DMS53 (cell line): ENCODE results near the gene ZFYVE28.

Source experiments
- DNase-seq: peaks from one replicate; lab custom pipeline; 2025; lab: John Stamatoyannopoulos, UW

Gene ZFYVE28

DNA sequence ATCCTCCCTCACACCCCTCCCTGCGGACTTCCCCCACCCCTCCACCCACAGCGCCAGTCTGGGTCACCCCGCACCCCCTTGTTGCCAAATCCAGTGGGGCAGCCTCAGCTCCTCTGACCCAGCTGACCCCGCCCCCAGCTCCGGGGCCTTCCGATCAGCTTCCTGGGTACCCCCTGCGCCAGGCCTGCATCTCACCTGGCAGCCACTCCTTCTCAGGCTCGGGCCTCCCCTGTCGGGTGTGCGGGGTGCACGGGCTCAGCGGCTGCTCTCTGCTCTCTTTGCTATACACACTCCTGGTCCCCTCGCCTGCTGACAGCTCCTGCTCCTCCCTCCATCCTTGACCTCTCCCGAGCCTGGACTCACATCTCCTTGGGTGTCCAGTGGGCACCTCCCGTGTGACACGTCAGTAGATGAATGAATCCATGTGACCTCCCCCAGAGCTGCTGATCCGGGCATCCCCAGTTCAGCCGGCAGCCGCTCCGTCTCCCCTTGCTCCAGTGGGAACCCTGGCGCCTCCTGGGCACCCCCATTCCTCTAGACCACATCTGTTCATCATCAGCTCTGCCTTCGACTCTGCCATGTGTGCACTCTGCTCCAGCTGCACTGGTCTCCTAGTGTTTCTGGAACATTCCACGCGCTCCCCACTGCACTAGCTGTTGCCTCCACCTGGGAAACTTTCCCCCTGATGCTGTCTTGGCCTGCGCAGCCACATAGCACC lies 10.2 kb upstream of the ZFYVE28 start:
- no peak for DNase-seq

DNA sequence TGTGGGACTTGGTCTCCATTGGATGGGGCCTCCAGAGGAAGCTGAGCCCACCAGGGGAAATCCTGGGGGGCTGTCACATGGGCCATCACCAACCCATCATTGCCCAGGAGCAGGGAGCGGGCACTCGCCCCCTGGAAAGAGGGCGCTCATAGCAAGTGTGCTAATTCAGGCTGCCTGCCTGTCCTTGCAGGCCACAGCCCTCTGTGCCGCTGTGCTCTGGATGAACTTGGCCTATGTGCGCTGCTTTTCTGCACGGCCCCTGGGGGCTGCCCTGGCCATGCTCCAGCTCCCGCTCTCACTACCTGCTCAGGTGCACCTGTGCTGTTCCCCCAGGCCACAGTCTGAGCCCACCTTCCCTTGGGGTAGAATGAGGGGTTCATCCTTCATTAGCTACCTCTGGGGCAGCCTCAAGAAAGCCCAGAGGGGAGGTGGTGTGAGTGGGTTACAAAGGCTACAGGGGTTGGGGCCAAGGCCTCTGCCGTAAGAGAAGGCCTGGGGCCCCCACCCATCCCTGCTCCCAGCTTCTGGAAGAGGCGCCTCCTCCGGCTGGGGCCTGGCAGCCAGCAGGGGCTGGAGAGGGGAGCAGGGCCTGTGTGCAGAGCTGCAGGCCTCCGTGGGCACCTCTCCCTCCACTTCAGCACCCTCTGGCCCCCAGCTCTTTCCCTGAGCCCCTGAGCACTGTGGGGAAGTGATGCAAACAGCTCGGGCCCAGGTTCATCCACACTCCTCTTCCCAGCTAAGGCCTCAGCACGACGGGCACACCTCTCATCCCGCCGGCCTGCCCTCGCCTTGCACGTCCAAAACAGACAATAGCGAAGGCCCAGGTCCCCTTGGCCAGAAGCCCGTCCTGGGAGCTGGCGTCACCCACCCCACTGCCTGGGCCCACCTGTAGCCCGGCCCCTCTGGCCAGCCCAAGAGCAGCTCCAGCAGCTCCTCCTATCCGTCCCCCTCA lies 9.2 kb upstream of the ZFYVE28 start:
- no peak for DNase-seq

DNA sequence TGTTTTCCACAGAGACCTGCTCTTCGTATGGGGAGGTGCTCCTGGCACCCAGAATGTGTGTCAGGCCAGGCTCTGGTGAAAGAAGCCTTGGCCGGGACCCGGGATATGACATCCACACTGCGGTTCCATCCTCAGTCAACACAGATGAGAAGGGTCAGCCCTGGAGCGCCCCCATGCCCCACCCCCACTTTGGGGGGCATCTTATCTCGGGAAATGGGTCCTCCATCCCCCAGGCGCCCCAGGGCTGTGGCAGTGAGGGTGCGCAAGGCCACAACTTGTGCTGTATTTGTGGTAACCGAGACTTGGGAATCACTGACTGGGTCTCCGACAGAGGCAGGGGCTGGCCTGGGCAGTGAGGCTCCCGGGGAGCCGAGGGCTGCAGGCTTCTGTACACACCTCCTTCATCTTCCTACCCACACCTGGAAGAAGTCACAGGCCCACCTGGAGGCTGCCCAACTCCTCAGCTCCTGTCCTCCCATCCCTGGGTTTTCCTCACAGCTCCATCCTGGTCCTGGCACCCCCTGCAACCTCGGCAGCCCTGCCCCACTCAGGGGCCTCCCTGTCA lies 8.3 kb upstream of the ZFYVE28 start:
- DNase-seq: no peak

DNA sequence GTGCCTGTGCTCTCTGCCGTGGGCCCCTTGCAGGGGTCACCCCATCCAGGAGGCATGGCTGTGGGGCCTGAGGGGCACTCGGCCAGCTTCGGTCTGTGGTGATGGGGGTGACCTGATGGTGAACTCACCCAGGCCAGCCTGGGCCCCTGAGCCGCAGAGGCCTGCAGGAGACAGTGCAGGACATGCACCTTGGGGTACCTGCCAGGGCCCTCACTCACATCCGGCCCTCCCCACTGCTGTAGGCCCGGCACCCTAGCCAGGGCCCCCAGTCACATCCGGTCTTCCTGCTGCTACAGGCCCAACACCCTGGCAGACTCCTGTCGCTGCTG lies 7.6 kb upstream of the ZFYVE28 start:
- DNase-seq: no peak

DNA sequence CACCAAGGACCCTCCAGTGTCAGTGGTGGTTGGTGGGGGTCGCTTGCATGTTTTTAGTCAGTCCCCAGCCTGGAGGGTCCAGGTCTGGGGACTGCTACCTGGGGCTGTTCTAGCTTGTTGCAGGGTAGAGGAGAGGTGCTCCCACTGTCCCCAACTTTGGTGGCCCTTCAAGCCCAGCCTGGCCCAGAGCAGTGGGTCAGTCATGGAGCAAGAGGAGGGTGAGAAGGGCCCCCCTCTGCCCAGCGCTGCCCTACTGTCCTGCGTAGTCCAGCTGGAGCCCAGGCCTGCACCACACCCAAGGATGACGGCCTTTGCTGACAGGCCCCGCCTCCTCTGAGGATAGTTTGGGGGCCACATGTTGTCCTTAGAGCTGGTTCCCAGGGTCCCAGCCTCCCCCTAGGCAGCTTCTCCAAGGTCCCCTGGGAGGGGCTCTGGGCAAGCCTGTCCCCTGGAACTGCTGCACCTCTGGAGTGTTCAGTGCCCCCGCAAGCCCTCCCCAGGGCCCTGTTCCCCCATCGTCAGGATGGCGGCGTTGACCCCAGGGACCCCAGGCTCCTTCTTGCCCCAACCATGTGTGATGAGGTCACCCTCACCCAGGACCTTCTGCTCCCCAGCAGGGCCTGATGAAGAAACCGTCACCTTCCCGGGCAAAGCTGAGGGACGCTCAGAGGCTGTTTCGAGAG lies 7.1 kb upstream of the ZFYVE28 start:
- no peak for DNase-seq

DNA sequence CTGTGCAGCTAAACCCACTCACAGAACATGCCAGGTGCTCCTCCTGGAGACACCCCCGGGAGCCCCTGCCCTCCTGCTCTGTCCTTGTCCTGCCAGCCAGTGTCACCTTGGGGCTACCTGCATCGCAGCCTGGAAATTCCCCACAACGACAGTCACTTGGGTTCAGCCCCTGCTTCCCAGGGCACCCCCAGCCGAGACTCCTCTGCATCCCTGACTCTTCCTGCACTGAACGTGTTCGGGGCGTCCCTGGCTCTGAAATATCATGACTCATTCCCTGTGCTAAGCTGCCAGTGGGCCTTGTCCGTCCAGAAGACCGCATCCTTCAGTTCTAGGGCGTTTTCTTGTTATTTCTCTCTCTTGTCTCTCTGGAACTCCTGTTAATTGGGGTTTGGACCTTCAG lies 6.1 kb upstream of the ZFYVE28 start:
- DNase-seq: no peak

DNA sequence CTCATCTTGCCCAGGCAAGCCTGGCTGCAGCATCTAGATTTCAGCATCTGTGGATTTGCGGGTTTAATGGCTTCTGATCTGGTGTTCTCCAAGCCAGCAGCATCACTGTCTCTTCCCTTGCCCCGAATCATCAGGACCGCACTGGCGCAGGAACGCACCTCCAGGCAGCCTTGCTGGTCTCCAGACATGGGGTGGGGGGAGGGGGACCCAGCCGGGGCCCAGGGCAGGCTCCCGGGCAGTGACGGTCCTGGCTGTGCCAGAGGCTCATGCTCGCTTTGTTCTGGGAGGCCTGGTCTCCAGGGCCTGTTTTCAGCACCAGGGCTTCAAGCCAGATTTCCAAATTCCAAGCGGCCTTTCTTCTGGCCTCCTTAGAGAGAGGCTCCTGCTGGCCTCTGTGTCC lies 5.2 kb upstream of the ZFYVE28 start:
- DNase-seq: no peak

DNA sequence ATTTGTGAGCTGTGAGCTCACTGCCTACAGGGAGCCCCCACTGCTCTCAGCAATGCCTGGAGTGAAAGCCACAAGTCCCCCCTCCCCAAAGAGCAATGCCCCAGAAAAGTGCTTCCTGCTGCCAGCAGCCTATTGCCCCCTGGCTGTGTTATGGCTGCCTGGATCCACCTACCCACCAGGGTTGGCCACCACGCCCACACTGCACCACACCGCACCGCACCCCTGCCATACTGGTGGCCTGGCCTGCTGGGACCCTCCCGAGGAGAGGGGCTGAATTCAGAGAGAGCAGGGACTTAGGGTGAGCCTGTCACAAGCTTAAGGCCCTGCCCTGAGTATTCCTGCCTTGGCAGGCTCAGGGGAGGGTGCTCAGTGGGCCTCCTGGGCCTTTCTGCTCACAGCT lies 4.6 kb upstream of the ZFYVE28 start:
- DNase-seq: no peak

DNA sequence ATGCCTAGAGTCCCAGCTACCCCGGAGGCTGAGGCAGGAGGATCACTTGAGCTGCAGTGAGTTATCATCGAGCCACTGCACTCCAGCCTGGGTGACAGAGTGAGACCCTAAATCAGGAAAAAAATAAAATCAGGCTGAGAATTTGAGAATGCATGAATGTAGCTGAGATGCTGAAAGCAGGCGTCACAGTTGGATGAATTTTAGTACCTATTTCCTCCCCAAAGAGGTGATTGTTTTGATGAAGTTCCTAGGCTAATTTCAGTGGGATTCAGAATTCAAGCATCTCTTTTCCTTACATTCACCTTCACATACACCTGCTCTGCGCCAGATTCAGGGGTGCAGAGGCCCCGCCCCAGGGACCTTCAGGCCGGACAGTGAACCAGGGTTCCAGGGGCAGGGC lies 3.5 kb upstream of the ZFYVE28 start:
- no peak for DNase-seq

DNA sequence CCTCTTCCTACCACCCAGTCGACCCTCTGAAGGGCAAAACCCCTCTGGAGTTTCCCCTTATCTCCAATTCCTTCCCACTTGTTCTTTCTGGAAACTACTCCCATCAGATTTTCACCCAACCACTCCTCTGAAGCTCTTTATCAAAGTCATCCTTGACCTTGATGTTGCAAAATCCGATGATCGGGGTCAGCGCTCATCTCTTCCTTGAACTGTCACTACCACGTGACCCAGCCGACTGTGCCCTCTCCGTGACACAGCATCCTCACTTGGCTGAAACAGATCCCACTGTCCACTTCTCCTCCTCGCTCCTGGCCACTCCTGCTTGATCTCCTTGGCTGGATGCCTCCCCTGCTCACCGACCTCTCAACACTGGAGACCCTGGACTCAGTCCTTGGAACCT lies 1.4 kb upstream of the ZFYVE28 start:
- DNase-seq: no peak

DNA sequence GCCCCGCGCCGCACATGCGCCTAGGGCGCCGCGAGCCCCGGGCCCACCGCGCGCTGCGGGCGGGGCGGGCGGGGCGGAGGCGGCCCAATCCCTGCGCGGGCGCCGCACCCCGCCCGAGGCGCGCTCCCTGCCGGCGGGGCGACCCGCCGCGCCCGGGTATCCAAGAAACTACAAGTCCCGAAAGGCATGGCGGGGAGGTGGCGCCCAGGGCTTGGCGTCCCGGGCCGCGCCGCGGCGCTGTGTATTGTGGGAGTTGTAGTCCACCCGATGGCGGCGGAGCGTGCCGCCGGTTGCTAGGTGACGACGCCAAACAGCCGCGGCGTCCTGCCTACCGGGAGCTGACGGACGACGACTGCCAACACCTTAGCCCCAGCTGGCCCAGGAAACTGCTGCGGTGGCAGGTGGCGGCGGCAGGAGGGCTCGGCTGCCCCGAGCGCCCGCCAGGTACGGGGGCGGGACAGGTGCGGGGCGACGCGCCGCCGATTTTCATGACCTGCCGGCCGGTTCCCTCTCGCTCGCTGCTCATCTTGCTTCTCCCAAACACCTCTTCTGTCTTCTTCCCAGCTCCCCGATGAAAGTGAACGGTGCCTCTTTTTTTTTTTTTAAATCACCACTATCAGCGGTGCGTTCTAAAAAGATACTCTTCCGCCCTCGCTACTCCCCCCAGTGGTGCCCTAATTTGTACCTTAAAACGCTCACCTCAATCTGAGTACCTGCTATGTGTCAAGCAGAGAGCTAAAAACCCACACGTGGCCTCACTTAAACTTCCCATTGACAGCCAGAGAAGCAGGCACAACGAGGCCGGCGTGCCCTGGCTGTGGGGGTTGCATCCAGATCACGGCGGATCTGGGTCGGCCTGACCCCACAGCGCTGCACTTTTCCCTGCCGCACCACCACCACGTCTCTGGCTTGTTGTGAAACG lies 466 bp upstream of the ZFYVE28 start, which contains the start of gene CFAP99:
Gene CFAP99 (plus strand): TSS at position 306 of the 922 bp plus-strand sequence.
- peak; percentile 100 for DNase-seq

DNA sequence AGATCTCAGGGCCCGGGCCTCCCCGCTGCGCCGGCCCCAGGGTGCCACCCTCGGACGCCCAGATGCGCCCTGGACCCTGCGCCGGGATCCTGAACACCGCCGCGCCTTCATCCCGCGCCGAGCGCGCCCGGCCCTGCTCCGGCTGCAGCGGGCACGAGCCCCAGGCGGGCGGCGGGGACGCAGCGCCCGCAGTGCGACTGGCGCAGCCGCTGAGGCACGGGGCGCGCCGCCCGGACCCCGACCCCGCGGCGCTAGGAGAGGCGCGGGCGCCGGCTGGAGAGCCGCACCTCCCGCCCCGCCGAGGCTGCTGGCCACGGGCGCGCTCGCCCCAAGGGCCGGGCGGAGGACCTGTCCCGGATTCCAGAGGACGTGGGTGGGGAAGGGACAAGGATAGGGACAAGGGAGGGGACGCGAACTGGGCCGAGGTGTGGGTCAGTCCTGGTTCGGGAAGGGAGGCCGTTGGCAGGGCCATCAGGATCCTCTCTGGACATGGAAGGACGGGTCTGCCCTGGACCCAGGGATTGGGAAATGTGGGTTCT lies 1.1 kb downstream of the ZFYVE28 start:
- peak; percentile 73 for DNase-seq

DNA sequence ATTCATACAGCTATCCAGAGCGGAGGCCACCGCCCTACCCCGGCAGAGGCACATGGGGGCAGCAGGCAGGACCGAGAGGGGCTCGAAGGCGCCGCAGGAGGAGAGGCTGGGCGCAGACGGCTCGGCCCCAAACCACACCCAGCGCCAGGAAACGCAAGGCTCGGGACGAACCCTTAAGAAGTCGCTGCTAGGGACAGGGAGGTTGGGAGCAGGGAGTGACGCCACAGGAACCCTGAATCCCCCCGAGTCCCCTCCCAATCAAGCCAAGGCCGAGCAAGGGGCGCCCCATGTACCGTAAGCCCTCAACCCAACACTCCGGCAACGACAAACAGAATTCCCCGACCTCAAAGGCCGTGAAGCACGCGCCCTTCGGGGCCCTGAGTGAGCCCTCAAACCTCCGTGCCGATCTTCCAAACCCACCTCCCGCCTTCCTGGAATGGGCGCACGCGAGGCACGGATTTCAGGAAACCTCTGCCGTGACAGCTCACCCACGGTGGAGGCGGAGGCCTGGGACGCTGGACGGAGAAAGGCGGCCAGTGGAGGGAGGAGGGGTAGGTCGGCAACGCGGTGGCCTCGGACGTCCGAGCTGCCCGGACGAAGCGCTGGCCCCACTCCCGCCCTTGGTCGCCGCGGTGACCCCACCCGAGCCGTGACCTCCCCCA lies 1.8 kb downstream of the ZFYVE28 start:
- DNase-seq: peak; percentile 61

DNA sequence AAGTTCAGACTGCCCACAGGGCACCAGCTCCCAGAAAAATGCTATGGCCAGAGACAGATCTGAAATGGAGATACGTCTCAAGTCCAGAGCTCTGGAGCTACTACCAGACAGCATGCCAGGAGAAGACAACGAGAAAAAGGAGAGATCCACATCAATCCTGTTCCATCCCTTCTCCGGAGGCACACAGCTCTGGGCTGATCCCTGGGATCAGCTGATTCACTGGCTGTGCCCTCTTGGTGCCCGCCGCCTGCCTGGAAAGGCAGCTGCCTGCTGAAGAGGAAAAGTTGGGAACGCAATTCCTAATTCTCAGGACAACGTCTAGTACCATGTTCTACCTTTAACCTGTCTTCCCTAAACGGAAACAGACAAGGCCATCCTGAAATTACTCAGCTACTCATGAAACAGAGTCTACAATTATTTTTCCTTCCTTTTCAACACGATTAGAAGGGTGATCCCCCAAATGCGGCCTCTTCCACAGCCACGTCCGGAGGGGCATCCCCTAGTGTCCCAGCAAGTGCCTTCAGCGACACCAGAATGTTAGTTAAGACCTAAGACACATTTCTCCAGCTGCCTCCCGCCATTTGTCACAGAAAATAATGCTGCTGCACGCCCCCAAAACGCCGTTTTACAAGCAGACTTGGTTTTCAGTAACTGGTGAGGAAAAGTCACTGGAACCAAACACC lies 2.4 kb downstream of the ZFYVE28 start:
- no peak for DNase-seq

DNA sequence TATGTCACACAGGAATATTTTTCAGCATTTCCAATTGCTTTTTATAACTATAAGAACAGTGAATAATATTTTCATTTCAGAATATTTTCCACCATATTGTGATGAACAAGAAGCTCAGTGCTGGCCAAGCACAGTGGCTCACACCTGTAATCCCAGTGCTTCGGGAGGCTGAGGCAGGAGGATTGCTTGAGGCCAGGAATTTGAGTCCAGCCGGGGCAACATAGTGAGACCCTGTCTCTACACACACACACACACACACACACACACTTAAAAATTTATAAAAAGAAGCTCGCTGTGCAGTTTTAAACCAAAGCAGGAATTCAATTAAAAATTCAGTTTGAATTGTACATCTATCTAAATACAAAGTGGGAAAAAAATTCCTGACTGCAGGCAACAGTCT lies 3.2 kb downstream of the ZFYVE28 start:
- DNase-seq: no peak

DNA sequence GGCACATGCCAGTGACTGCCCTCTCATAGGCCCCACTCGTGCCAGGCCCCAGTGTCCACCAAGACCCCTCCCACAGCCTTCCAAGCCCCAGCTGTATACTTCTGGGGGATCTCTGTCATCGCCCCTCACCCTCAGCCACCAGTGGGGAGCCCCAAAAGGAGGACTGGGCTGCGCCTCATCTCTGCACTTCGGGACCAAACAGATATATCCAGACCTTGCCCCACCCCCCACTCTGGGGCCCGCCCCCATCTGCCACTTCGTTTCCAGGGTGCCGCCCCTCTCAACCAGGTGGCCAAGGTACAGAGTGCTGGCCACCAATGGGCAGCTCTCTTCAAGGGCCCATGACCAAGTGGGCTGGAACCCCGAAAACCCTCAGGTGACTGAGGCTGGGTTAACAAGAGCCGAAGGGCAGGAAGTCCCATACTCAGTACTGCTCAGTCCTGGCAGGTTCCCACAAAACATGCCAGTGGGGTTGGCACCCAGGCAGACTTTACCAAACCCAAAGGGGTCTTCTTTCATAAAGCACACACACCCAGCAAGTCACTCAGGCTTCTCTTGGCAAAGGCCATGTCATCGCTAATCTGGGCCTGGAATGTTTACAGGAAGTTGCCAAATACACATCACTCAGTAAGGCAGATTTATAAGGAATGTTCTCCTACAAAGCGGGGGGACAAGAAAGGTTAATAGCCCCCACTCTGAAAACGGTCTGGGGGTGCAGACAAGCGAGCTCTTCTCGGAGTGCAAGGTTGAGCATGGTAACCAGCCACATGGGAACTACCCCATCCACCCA lies 4.4 kb downstream of the ZFYVE28 start:
- DNase-seq: peak; percentile 52

DNA sequence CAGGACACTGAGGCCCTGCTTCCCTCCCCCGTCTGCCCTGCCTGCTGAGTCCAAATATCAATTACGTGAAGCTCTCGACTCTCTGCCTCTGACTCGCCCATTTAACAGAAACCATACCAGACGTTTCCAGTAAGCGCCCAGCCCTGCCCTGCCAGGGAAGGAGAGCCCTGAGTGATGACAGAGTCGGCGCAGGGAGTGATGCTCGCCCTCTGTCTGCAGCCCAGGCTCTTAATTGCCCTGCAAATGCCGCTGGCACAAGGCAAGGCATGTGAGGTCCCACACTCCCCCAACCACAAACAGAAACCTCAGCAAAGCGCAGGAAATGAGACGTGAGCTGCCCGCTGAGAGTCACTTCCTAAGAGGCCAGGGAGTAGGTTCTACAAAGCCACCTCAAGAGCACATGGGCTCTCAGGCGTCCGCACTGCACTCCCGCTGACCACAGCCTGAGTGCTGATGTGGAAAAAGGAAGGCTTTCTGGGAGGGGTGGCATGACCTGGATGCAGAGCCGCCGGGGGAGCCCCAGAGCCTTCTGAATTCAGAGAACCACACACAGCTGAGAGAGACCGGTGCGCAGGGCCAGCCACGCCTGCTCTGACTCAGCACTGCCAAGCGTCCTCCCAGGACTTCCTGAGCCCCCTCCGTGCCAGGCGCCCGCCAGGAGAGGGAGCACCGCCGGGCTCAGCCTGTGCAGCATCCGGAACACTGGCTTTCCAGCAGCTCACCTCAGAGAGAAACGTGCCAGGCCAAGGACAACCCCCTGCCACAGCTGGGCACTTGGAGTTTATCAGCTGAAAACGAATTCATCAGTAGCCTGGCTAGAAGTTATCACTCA lies 5.3 kb downstream of the ZFYVE28 start:
- peak; percentile 99 for DNase-seq

DNA sequence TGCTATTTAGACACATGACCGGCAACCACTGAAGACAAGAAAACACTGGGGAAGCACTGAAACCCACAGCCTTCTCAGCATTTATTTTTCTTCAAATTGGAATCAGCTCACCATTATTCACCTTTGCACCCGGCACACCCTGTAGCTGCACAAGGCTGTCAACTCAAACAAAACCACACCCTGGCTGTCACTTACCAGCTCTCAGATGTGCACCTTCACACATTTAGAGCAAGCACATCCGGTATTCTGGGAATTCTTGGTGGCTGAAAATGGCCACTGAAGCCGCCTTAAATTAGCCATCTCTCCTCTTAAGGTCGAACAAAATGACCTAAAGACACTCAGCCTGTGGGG lies 5.9 kb downstream of the ZFYVE28 start:
- peak; percentile 85 for DNase-seq
